ENCODE data around the gene DYRK3. TPM values are rescaled to one million over a fixed set of nuclear protein-coding genes. Genes with fewer than 3 reads are reported as not detected.
A peak's percentile ranks its signal among the peaks of the same experiment; 100 is the strongest.

Gene DYRK3
- total and polyA plus RNA-seq, 2 of the 13 experiments (the other 11 are each of a cell fraction or from before 2014, with no cell fraction given): 0.48 to 2.8 TPM

GRCh38 chr1:206635080-206635977 lies at the start of gene DYRK3 (continued):
- TF ChIP-seq ZNF564 (CRISPR knock-in tag; IDR thresholded peaks at IDR 0.05) (no peak), MXD3 (CRISPR knock-in tag; IDR thresholded peaks at IDR 0.05) (peak; percentile 54), TBL1XR1 (IDR thresholded peaks at IDR 0.05; ENCODE audit: borderline replicate concordance, low read length, partially characterized antibody) (no peak), TRIM24 (CRISPR knock-in tag; IDR thresholded peaks at IDR 0.05) (no peak), SALL2 (CRISPR knock-in tag; IDR thresholded peaks at IDR 0.05) (peak; percentile 75; the same call in 1 of the 2 replicates), ZNF512 (CRISPR knock-in tag; IDR thresholded peaks at IDR 0.05) (peak; percentile 40; the same call in 1 of the 2 replicates), RFXAP (CRISPR knock-in tag; IDR thresholded peaks at IDR 0.05; ENCODE audit: borderline replicate concordance) (0 out of 2 replicates have a peak, but pooled peaks have one; percentile 13), ZFP90 (CRISPR knock-in tag; IDR thresholded peaks at IDR 0.05; ENCODE audit: borderline replicate concordance) (no peak; the same call in 1 of the 2 replicates), RORA (CRISPR knock-in tag; IDR thresholded peaks at IDR 0.05) (no peak), MIXL1 (CRISPR knock-in tag; IDR thresholded peaks at IDR 0.05) (0 out of 2 replicates have a peak, but pooled peaks have one; percentile 4), BHLHE40 (IDR thresholded peaks at IDR 0.05; ENCODE audit: low read length) (no peak), ZNF512B (CRISPR knock-in tag; IDR thresholded peaks at IDR 0.05; ENCODE audit: borderline replicate concordance) (no peak), UBTF (CRISPR knock-in tag; IDR thresholded peaks at IDR 0.05) (peak; percentile 73), DR1 (CRISPR knock-in tag; IDR thresholded peaks at IDR 0.05) (peak; percentile 74; the same call in 1 of the 2 replicates), ZNF30 (CRISPR knock-in tag; IDR thresholded peaks at IDR 0.05) (no peak), ARNT (IDR thresholded peaks at IDR 0.05) (no peak), CREM (IDR thresholded peaks at IDR 0.05) (no peak), CREM (CRISPR knock-in tag; IDR thresholded peaks at IDR 0.05) (no peak), TIGD3 (CRISPR knock-in tag; IDR thresholded peaks at IDR 0.05; ENCODE audit: borderline replicate concordance) (no peak), SP4 (CRISPR knock-in tag; IDR thresholded peaks at IDR 0.05) (peak; percentile 58; the same call in 1 of the 2 replicates), ZNF430 (CRISPR knock-in tag; IDR thresholded peaks at IDR 0.05) (0 out of 2 replicates have a peak, but pooled peaks have one; percentile 50)
